Measurements from ENCODE around the gene BCL2. TPM values are rescaled to one million over a fixed set of nuclear protein-coding genes. Genes with fewer than 3 reads are reported as not detected.

The BCL2 gene
- total RNA-seq, 2 donors from 2014 or later: 98.3 to 133 TPM

GRCh38 chr18:63299837-63300745, 19.5 kb downstream of the BCL2 start:
- Mint-ChIP-seq H3K4me3 (peak overlapping the region; percentile 71 to 93), H3K36me3 (ENCODE audit: insufficient read depth in 2 of 2) (peaks cover 29 to 39% of the 10 kb centered on the region in 2 donors), H3K9me3 (no peaks in the 10 kb centered on the region), H3K27ac (peak overlapping the region; percentile 99), H3K27me3 (ENCODE audit: low read depth) (no peaks in the 10 kb centered on the region), H3K4me1 (ENCODE audit: low read depth) (peaks cover 78% of the 10 kb centered on the region)
- DNase-seq: peak; percentile 61 to 67
- ATAC-seq (replicated peaks in 1 of 2): peak; percentile 85 to 86

GRCh38 chr18:63298400-63299365, 20.9 kb downstream of the BCL2 start:
- ATAC-seq (replicated peaks in 1 of 2): no peak
- peak; percentile 23 to 40 for DNase-seq
- Mint-ChIP-seq H3K27me3 (ENCODE audit: low read depth) (no peaks in the 10 kb centered on the region), H3K36me3 (ENCODE audit: insufficient read depth in 2 of 2) (peaks cover 33 to 45% of the 10 kb centered on the region in 2 donors), H3K27ac (peak overlapping the region; percentile 99), H3K4me3 (peak overlapping the region; percentile 71 to 93), H3K9me3 (no peaks in the 10 kb centered on the region), H3K4me1 (ENCODE audit: low read depth) (peaks cover 64% of the 10 kb centered on the region)

GRCh38 chr18:63297687-63298399, 21.7 kb downstream of the BCL2 start:
- Mint-ChIP-seq H3K4me3 (peak overlapping the region; percentile 41 to 50), H3K27ac (peak overlapping the region; percentile 99), H3K36me3 (ENCODE audit: insufficient read depth in 2 of 2) (peaks cover 37 to 50% of the 10 kb centered on the region in 2 donors)

GRCh38 chr18:63293935-63294334, 25.6 kb downstream of the BCL2 start:
- H3K27ac Mint-ChIP-seq: peak overlapping the region; percentile 71

More at GRCh38 chr18:63297687-63298399, 21.7 kb downstream of the BCL2 start:
- ATAC-seq (replicated peaks in 1 of 2) (no peak), DNase-seq (no peak)
- no peaks in the 10 kb centered on the region for H3K9me3 Mint-ChIP-seq
- H3K27me3 Mint-ChIP-seq (ENCODE audit: low read depth): no peaks in the 10 kb centered on the region
- H3K4me1 Mint-ChIP-seq (ENCODE audit: low read depth): peaks cover 56% of the 10 kb centered on the region

GRCh38 chr18:63292831-63293683, 26.5 kb downstream of the BCL2 start:
- H3K4me1 Mint-ChIP-seq (ENCODE audit: low read depth): peaks cover 8% of the 10 kb centered on the region
- no peaks in the 10 kb centered on the region for H3K27me3 Mint-ChIP-seq (ENCODE audit: low read depth)
- no peaks in the 10 kb centered on the region for H3K9me3 Mint-ChIP-seq
- DNase-seq (peak; percentile 39 to 41), ATAC-seq (replicated peaks in 1 of 2) (peak; percentile 82 to 87)
- H3K4me3 Mint-ChIP-seq: peak overlapping the region; percentile 49 to 62
- H3K27ac Mint-ChIP-seq: peak overlapping the region; percentile 82
- peaks cover 30 to 31% of the 10 kb centered on the region in 2 donors for H3K36me3 Mint-ChIP-seq (ENCODE audit: insufficient read depth in 2 of 2)

More at GRCh38 chr18:63293935-63294334, 25.6 kb downstream of the BCL2 start:
- peaks cover 17% of the 10 kb centered on the region for H3K4me1 Mint-ChIP-seq (ENCODE audit: low read depth)
- H3K9me3 Mint-ChIP-seq: no peaks in the 10 kb centered on the region
- peak overlapping the region; percentile 49 to 57 for H3K4me3 Mint-ChIP-seq
- no peak for DNase-seq
- no peaks in the 10 kb centered on the region for H3K27me3 Mint-ChIP-seq (ENCODE audit: low read depth)
- H3K36me3 Mint-ChIP-seq (ENCODE audit: insufficient read depth in 2 of 2): peaks cover 33 to 36% of the 10 kb centered on the region in 2 donors
- ATAC-seq (replicated peaks in 1 of 2): no peak

GRCh38 chr18:63291278-63291677, 28.3 kb downstream of the BCL2 start:
- Mint-ChIP-seq H3K36me3 (ENCODE audit: insufficient read depth in 2 of 2) (peaks cover 28 to 30% of the 10 kb centered on the region in 2 donors), H3K27me3 (ENCODE audit: low read depth) (no peaks in the 10 kb centered on the region), H3K4me3 (peak overlapping the region; percentile 49 to 62), H3K27ac (peak overlapping the region; percentile 87), H3K4me1 (ENCODE audit: low read depth) (peaks cover 7% of the 10 kb centered on the region), H3K9me3 (no peaks in the 10 kb centered on the region)
- ATAC-seq (replicated peaks in 1 of 2) (peak; percentile 28 to 32), DNase-seq (no peak)

GRCh38 chr18:63290821-63291200, 28.8 kb downstream of the BCL2 start:
- Mint-ChIP-seq H3K36me3 (ENCODE audit: insufficient read depth in 2 of 2) (peaks cover 29% of the 10 kb centered on the region in 2 donors), H3K27me3 (ENCODE audit: low read depth) (no peaks in the 10 kb centered on the region), H3K27ac (peak overlapping the region; percentile 87), H3K9me3 (no peaks in the 10 kb centered on the region), H3K4me3 (peak overlapping the region; percentile 49 to 62), H3K4me1 (ENCODE audit: low read depth) (peaks cover 6% of the 10 kb centered on the region)
- ATAC-seq (replicated peaks in 1 of 2) (peak in 1 of 2 donors; percentile 25), DNase-seq (no peak)

GRCh38 chr18:63290166-63290820, 29.3 kb downstream of the BCL2 start:
- H3K4me1 Mint-ChIP-seq (ENCODE audit: low read depth): peaks cover under 1% of the 10 kb centered on the region
- peak overlapping the region; percentile 49 to 62 for H3K4me3 Mint-ChIP-seq
- no peak for DNase-seq
- H3K27ac Mint-ChIP-seq: peak overlapping the region; percentile 87
- peaks cover 26 to 29% of the 10 kb centered on the region in 2 donors for H3K36me3 Mint-ChIP-seq (ENCODE audit: insufficient read depth in 2 of 2)
- H3K27me3 Mint-ChIP-seq (ENCODE audit: low read depth): no peaks in the 10 kb centered on the region
- no peaks in the 10 kb centered on the region for H3K9me3 Mint-ChIP-seq
- ATAC-seq (replicated peaks in 1 of 2): no peak

- DNase-seq: no peak
- Mint-ChIP-seq H3K9me3 (no peaks in the 10 kb centered on the region), H3K4me1 (ENCODE audit: low read depth) (peaks cover 8% of the 10 kb centered on the region), H3K27me3 (ENCODE audit: low read depth) (no peaks in the 10 kb centered on the region), H3K36me3 (ENCODE audit: insufficient read depth in 2 of 2) (peaks cover 20 to 29% of the 10 kb centered on the region in 2 donors), H3K27ac (no peak overlapping the region), H3K4me3 (no peak overlapping the region)
- no peak for ATAC-seq (replicated peaks in 1 of 2)
These were observed 31.3 kb downstream of the BCL2 start for GRCh38 chr18:63288311-63288710.

- ATAC-seq (replicated peaks in 1 of 2): no peak
- Mint-ChIP-seq H3K9me3 (no peaks in the 10 kb centered on the region), H3K27ac (no peak overlapping the region), H3K4me1 (ENCODE audit: low read depth) (peaks cover 11% of the 10 kb centered on the region), H3K4me3 (no peak overlapping the region), H3K27me3 (ENCODE audit: low read depth) (no peaks in the 10 kb centered on the region), H3K36me3 (ENCODE audit: insufficient read depth in 2 of 2) (peaks cover 18 to 27% of the 10 kb centered on the region in 2 donors)
- DNase-seq: no peak
These were observed 31.8 kb downstream of the BCL2 start for GRCh38 chr18:63287691-63288220.

GRCh38 chr18:63286926-63287325, 32.6 kb downstream of the BCL2 start:
- DNase-seq (no peak), ATAC-seq (replicated peaks in 1 of 2) (no peak)
- H3K4me1 Mint-ChIP-seq (ENCODE audit: low read depth): peaks cover 11% of the 10 kb centered on the region
- H3K36me3 Mint-ChIP-seq (ENCODE audit: insufficient read depth in 2 of 2): peaks cover 13 to 23% of the 10 kb centered on the region in 2 donors
- H3K4me3 Mint-ChIP-seq: no peak overlapping the region
- no peak overlapping the region for H3K27ac Mint-ChIP-seq
- H3K9me3 Mint-ChIP-seq: no peaks in the 10 kb centered on the region
- no peaks in the 10 kb centered on the region for H3K27me3 Mint-ChIP-seq (ENCODE audit: low read depth)
